ENCODE results near the gene REV3L.
A peak's percentile ranks its signal among the peaks of the same experiment; 100 is the strongest.

REV3L gene

DNA sequence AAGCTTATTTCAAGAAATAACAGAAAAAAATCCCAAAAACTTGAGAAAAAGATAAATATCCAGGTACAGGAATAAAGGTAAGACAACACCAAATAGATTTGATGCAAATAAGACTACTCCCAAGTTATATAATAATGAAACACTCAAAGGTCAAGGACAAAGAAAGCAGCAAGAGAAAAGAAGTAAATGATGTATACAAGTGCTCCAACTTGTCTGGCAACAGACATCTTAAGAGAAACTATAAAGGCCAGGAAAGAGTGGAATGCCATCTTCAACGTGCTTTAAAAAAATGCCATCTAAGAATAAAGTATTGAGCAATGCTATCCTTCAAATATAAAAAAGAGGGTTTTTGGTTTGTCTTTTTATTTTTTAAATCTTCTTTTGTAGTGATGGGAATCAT, 54.2 kb downstream of the REV3L start:
- Histone ChIP-seq H3K9me3 (ENCODE audit: control insufficient read depth, insufficient read depth, low read length) (no peaks in the 10 kb centered on the region), H3K27me3 (ENCODE audit: control insufficient read depth, low read length) (no peaks in the 10 kb centered on the region), H3K27ac (ENCODE audit: low read depth, low read length) (no peak overlapping the region), H3K4me3 (ENCODE audit: low read length) (no peak overlapping the region), H3F3A (ENCODE audit: control insufficient read depth, insufficient read depth) (no peaks in the 10 kb centered on the region), H3K9me2 (replicated peaks; ENCODE audit: control insufficient read depth, low read length) (no peaks in the 10 kb centered on the region), H3K36me3 (ENCODE audit: control insufficient read depth, low read length) (peaks cover 16% of the 10 kb centered on the region), H3K4me2 (ENCODE audit: low read length) (no peak overlapping the region), H3K4me1 (ENCODE audit: control insufficient read depth, low read length) (peaks cover 13% of the 10 kb centered on the region), H4K20me1 (ENCODE audit: control insufficient read depth, insufficient read depth, low read depth, low read length) (no peaks in the 10 kb centered on the region; the same call in 1 of the 2 replicates), H3K79me2 (ENCODE audit: control insufficient read depth, low read length) (peaks cover 100% of the 10 kb centered on the region)
- TF ChIP-seq EZH2phosphoT487 (IDR thresholded peaks at IDR 0.05; ENCODE audit: borderline replicate concordance, low read length) (no peak), CTCF (IDR thresholded peaks at IDR 0.05; ENCODE audit: low read depth, low read length, poor library complexity, severe bottlenecking) (no peak)

GRCh38 chr6:111427341-111428116, 55.5 kb downstream of the REV3L start:
- TF ChIP-seq EZH2phosphoT487 (IDR thresholded peaks at IDR 0.05; ENCODE audit: borderline replicate concordance, low read length) (no peak), CTCF (IDR thresholded peaks at IDR 0.05; ENCODE audit: low read depth, low read length, poor library complexity, severe bottlenecking) (no peak)
- peaks cover 100% of the 10 kb centered on the region for H3K79me2 ChIP-seq (ENCODE audit: control insufficient read depth, low read length)
- H4K20me1 ChIP-seq (ENCODE audit: control insufficient read depth, insufficient read depth, low read depth, low read length) = peaks cover 8% of the 10 kb centered on the region; the same call in 1 of the 2 replicates

DNA sequence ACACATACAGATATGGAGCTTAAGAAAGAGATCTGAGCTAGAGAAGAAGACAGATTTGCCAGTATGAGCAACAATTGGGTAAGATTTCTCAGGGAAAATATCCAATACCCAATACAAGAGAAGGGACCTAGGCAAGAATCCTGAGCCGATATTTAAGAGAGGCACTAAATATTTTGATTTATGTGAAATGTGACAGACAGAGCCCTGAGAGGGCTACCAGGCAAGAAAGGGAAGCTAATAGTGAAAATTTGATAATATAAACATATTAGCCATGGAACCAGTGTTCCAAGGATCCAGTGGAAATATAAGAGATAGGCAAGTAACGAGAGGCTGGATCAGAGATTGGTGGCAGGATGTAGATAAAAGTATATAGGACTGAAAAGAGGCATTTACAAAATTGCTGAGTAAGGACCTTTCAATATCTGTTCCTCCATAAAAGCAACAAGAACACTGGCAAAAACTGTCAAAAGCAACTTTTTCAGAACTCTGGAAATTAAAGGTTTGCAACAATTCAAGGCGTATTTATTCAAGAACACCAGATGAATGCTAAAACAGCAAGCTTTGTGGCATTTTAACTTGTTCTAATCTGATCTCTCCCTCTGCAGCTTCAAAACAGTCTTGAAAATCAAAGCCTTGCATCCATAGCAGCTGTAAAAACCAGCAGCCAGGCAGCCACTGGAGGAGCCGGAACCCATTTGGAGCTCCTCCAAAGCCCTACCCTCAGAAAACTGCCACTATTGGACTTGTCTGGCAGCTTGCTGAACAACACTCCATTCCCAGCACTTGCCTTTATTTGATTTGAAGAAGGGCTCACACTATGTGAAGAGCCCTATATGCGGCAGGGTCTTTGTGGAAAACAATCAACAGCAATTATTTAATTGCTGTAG, 58.8 kb downstream of the REV3L start:
- no peaks in the 10 kb centered on the region for H3F3A ChIP-seq (ENCODE audit: control insufficient read depth, insufficient read depth)
- no peak overlapping the region for H3K4me3 ChIP-seq (ENCODE audit: low read length)
- peaks cover 98% of the 10 kb centered on the region for H3K79me2 ChIP-seq (ENCODE audit: control insufficient read depth, low read length)
- H3K4me1 ChIP-seq (ENCODE audit: control insufficient read depth, low read length) = peaks cover 24% of the 10 kb centered on the region
- H4K20me1 ChIP-seq (ENCODE audit: control insufficient read depth, insufficient read depth, low read depth, low read length) = peaks cover 8% of the 10 kb centered on the region; the same call in 1 of the 2 replicates
- H3K9me2 ChIP-seq (replicated peaks; ENCODE audit: control insufficient read depth, low read length) = no peaks in the 10 kb centered on the region
- TF ChIP-seq EZH2phosphoT487 (IDR thresholded peaks at IDR 0.05; ENCODE audit: borderline replicate concordance, low read length) (no peak), CTCF (IDR thresholded peaks at IDR 0.05; ENCODE audit: low read depth, low read length, poor library complexity, severe bottlenecking) (no peak)
- no peak overlapping the region for H3K4me2 ChIP-seq (ENCODE audit: low read length)
- H3K27me3 ChIP-seq (ENCODE audit: control insufficient read depth, low read length) = no peaks in the 10 kb centered on the region
- no peaks in the 10 kb centered on the region for H3K9me3 ChIP-seq (ENCODE audit: control insufficient read depth, insufficient read depth, low read length)
- H3K36me3 ChIP-seq (ENCODE audit: control insufficient read depth, low read length) = no peaks in the 10 kb centered on the region; the same call in 1 of the 2 replicates
- no peak overlapping the region for H3K27ac ChIP-seq (ENCODE audit: low read depth, low read length)

More at GRCh38 chr6:111427341-111428116, 55.5 kb downstream of the REV3L start:
- H3K4me1 ChIP-seq (ENCODE audit: control insufficient read depth, low read length) = peaks cover 24% of the 10 kb centered on the region
- no peaks in the 10 kb centered on the region for H3K9me2 ChIP-seq (replicated peaks; ENCODE audit: control insufficient read depth, low read length)
- H3K27ac ChIP-seq (ENCODE audit: low read depth, low read length) = no peak overlapping the region
- H3K36me3 ChIP-seq (ENCODE audit: control insufficient read depth, low read length) = peaks cover 16% of the 10 kb centered on the region
- no peaks in the 10 kb centered on the region for H3K9me3 ChIP-seq (ENCODE audit: control insufficient read depth, insufficient read depth, low read length)
- H3K27me3 ChIP-seq (ENCODE audit: control insufficient read depth, low read length) = no peaks in the 10 kb centered on the region
- H3K4me2 ChIP-seq (ENCODE audit: low read length) = peak overlapping the region; percentile 29
- no peaks in the 10 kb centered on the region for H3F3A ChIP-seq (ENCODE audit: control insufficient read depth, insufficient read depth)
- no peak overlapping the region for H3K4me3 ChIP-seq (ENCODE audit: low read length)
